CD4-positive, alpha-beta T cell (primary cell): ENCODE results near the gene EGFL8. TPM values are rescaled to one million over a fixed set of nuclear protein-coding genes. Genes with fewer than 3 reads are reported as not detected.

Source experiments
- ATAC-seq: fragments of 200-7000 bp; cut with Tn5 transposase; one replicate; pipeline ENCODE4 v1.10.0; 2022; ENCODE audit warnings: mild to moderate bottlenecking; ENCODE audit not compliant: poor library complexity
- CTCF ChIA-PET: fragments of 350-600 bp; sonication (Branson Sonifier 250); formaldehyde crosslinking; loops from one replicate; lab custom pipeline; 2021; ENCODE audit warnings: antibody characterized with exemption, inconsistent platforms; lab: Charles Lee
- POLR2A ChIA-PET: fragments of 350-600 bp; sonication (Branson Sonifier 250); formaldehyde crosslinking; loops from one replicate; lab custom pipeline; 2021; ENCODE audit warnings: antibody characterized with exemption, inconsistent platforms; lab: Charles Lee
- DNase-seq, 14 experiments: peaks; one replicate each; pipeline ENCODE4 v3.0.0-alpha.2; 2013 to 2020; ENCODE audit warnings: mixed read lengths in 2 of 14
- H3K27ac ChIP-seq, 2 donors: one replicate each; pipeline versions ENCODE4 v1.5.1 to v1.7.0; 2013; ENCODE audit warnings: low read length in 2 of 2, low read depth in 1 of 2, mild to moderate bottlenecking in 1 of 2
- H3K27me3 ChIP-seq, 2 experiments: 1 replicate in 1 of 2; 2 replicates in 1 of 2; pipeline versions ENCODE4 v1.6.1 to v1.7.0; 2013; ENCODE audit warnings: low read length in 2 of 2, control low read depth in 1 of 2, mild to moderate bottlenecking in 1 of 2, moderate library complexity in 1 of 2; ENCODE audit not compliant: insufficient read depth in 2 of 2, control insufficient read depth in 1 of 2
- H3K36me3 ChIP-seq: one replicate; pipeline ENCODE4 v1.6.1; 2013; ENCODE audit warnings: low read length, control low read depth; ENCODE audit not compliant: insufficient read depth
- H3K4me1 ChIP-seq: one replicate; pipeline ENCODE4 v1.6.1; 2013; ENCODE audit warnings: low read length, control low read depth; ENCODE audit not compliant: insufficient read depth
- H3K4me3 ChIP-seq: one replicate; pipeline ENCODE4 v1.5.1; 2013; ENCODE audit warnings: mild to moderate bottlenecking, low read length, moderate library complexity
- H3K9me3 ChIP-seq, 2 experiments: 1 replicate in 1 of 2; 2 replicates in 1 of 2; pipeline versions ENCODE4 v1.6.1 to v1.7.0; 2013; ENCODE audit warnings: low read length in 2 of 2, mild to moderate bottlenecking in 2 of 2, control low read depth in 1 of 2, moderate library complexity in 1 of 2; ENCODE audit not compliant: control insufficient read depth in 1 of 2, insufficient read depth in 1 of 2
- H3K27ac Mint-ChIP-seq: one replicate; pipeline ENCODE4 v1.8.0; 2020; ENCODE audit warnings: mixed read lengths
- H3K27me3 Mint-ChIP-seq: one replicate; pipeline ENCODE4 v1.8.0; 2021; ENCODE audit warnings: mixed read lengths
- H3K36me3 Mint-ChIP-seq: one replicate; pipeline ENCODE4 v1.8.0; 2021; ENCODE audit warnings: low read depth, mixed read lengths
- H3K4me1 Mint-ChIP-seq: one replicate; pipeline ENCODE4 v1.8.0; 2021; ENCODE audit warnings: low read depth, mixed read lengths
- H3K4me3 Mint-ChIP-seq: one replicate; pipeline ENCODE4 v1.8.0; 2020; ENCODE audit warnings: mild to moderate bottlenecking, mixed read lengths
- H3K9me3 Mint-ChIP-seq: one replicate; pipeline ENCODE4 v1.8.0; 2020; ENCODE audit warnings: mixed read lengths
- CTCF ChIP-seq: fragments of 200-600 bp; IDR thresholded peaks from one replicate; pipeline ENCODE4 v1.8.0; 2022; ENCODE audit warnings: antibody characterized with exemption, mild to moderate bottlenecking
- intact Hi-C, 2 experiments: fragments of 100-400 bp; cut with DNase I in 1 of 2; cut with micrococcal nuclease in 1 of 2; formaldehyde crosslinking; loops; one replicate each; pipeline versions ENCODE4 v1.15.1 to v1.9.0; 2023 to 2025; cut with DNase I, micrococcal nuclease
- total RNA-seq, 174 experiments: library from RNA in 2 of 174; stranded (reverse) in 2 of 174; gene quantifications; one replicate each; pipeline ENCODE4 v1.2.3 and lab custom pipeline; 2021 to 2026

EGFL8 gene
- total RNA-seq, 2 experiments from 2014 or later = 13.1 to 13.8 TPM

- Histone ChIP-seq H3K27ac (no peak overlapping the region), H3K9me3 (no peaks in the 10 kb centered on the region), H3K36me3 (peaks cover 45% of the 10 kb centered on the region), H3K27me3 (no peaks in the 10 kb centered on the region), H3K4me3 (no peak overlapping the region), H3K4me1 (peaks cover 24% of the 10 kb centered on the region)
- no peak for TF ChIP-seq CTCF
- H3K4me3 Mint-ChIP-seq = no peak overlapping the region
- ATAC-seq (no peak), DNase-seq (no peak)
- H3K27ac Mint-ChIP-seq = no peak overlapping the region
- ChIA-PET CTCF (no interaction called here), POLR2A (no interaction called here)
- intact Hi-C loops = loop anchor here in 1 of 2 experiments (10.0 kb wide), 1 partner anchor 195 kb away; the partner anchor contains the start of gene DXO
- no peaks in the 10 kb centered on the region for H3K9me3 Mint-ChIP-seq
- no peaks in the 10 kb centered on the region for H3K27me3 Mint-ChIP-seq
- peaks cover 48% of the 10 kb centered on the region for H3K36me3 Mint-ChIP-seq
- H3K4me1 Mint-ChIP-seq = peaks cover 42% of the 10 kb centered on the region
Observed at GRCh38 chr6:32170294-32170693, 5.9 kb downstream of the EGFL8 start.

- ChIA-PET POLR2A (interaction anchor here (0.5 to 1.0 kb wide), 2 partner anchors 19 to 1958 kb away, joined by 3 to 4 read pairs; partner anchors contain the start of genes PBX2 and TRIM26), CTCF (no interaction called here)
- no peak for DNase-seq
- Mint-ChIP-seq H3K27ac (no peak overlapping the region), H3K9me3 (no peaks in the 10 kb centered on the region), H3K4me3 (peak overlapping the region; percentile 44), H3K27me3 (no peaks in the 10 kb centered on the region), H3K4me1 (peaks cover 48% of the 10 kb centered on the region), H3K36me3 (peaks cover 41% of the 10 kb centered on the region)
- Histone ChIP-seq H3K9me3 (no peaks in the 10 kb centered on the region), H3K4me3 (no peak overlapping the region), H3K4me1 (peaks cover 32% of the 10 kb centered on the region), H3K27me3 (no peaks in the 10 kb centered on the region), H3K27ac (no peak overlapping the region), H3K36me3 (peaks cover 45% of the 10 kb centered on the region)
- ATAC-seq = no peak
- no peak for TF ChIP-seq CTCF
- intact Hi-C loops = loop anchor here in 1 of 2 experiments (10.0 kb wide), 1 partner anchor 196 kb away; the partner anchor contains the start of gene DXO
Observed at GRCh38 chr6:32171234-32171633, 6.8 kb downstream of the EGFL8 start.

GRCh38 chr6:32173051-32173727, 8.8 kb downstream of the EGFL8 start:
- Histone ChIP-seq H3K9me3 (no peaks in the 10 kb centered on the region), H3K36me3 (peaks cover 25% of the 10 kb centered on the region), H3K27ac (no peak overlapping the region), H3K4me1 (peaks cover 47% of the 10 kb centered on the region), H3K27me3 (no peaks in the 10 kb centered on the region), H3K4me3 (no peak overlapping the region)
- no peak for DNase-seq
- Mint-ChIP-seq H3K27ac (peak overlapping the region; percentile 24), H3K27me3 (no peaks in the 10 kb centered on the region), H3K9me3 (no peaks in the 10 kb centered on the region), H3K36me3 (peaks cover 40% of the 10 kb centered on the region), H3K4me1 (peaks cover 66% of the 10 kb centered on the region), H3K4me3 (peak overlapping the region; percentile 55)
- no peak for TF ChIP-seq CTCF
- ATAC-seq = no peak
- ChIA-PET POLR2A (interaction anchor here (1.0 kb wide), 1 partner anchor 27 kb away, joined by 4 read pairs; no protein-coding TSS in a partner anchor), CTCF (no interaction called here)
- intact Hi-C loops = loop anchor here in 1 of 2 experiments (10.0 kb wide), 1 partner anchor 198 kb away; the partner anchor contains the start of gene DXO
